ENCODE results near the gene DSCAM. TPM values are rescaled to one million over a fixed set of nuclear protein-coding genes. Genes with fewer than 3 reads are reported as not detected.

Gene DSCAM
- total RNA-seq, 2 donors from 2014 or later: 18.5 to 25.5 TPM

DNA sequence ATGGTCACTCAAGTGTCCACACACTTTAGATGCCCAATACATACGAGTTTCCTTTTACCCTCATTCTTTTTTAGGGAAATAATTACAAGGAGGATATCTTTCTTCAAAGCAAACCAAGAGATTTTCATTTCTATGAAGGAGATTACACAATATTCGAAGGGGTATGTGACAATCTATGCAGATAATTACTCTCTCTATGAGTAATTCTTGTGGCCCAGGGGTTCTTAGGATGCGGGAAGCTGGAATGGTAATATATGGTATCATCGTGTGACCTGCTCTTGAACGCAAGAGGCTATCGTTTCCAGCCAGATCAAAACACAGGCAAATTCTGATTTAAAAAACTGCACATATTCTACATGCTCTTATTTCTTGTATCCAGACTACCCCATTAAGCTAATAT, 14.6 kb downstream of the DSCAM start:
- Histone ChIP-seq H3K27ac (ENCODE audit: low read depth, low read length) (no peak overlapping the region), H3K9ac (ENCODE audit: extremely low read depth, low read length, poor library complexity, severe bottlenecking) (no peak overlapping the region), H3K27me3 (ENCODE audit: control insufficient read depth, insufficient read depth, low read length, poor library complexity, severe bottlenecking) (no peaks in the 10 kb centered on the region), H3K36me3 (ENCODE audit: control insufficient read depth, insufficient read depth, low read length) (no peaks in the 10 kb centered on the region), H3K4me1 (ENCODE audit: control insufficient read depth, insufficient read depth, low read length) (no peaks in the 10 kb centered on the region), H3K9me3 (ENCODE audit: control insufficient read depth, low read length) (no peaks in the 10 kb centered on the region), H3K4me3 (ENCODE audit: low read length) (no peak overlapping the region)
- no peak overlapping the region for H3K27ac Mint-ChIP-seq
- TF ChIP-seq, protein P1, sequence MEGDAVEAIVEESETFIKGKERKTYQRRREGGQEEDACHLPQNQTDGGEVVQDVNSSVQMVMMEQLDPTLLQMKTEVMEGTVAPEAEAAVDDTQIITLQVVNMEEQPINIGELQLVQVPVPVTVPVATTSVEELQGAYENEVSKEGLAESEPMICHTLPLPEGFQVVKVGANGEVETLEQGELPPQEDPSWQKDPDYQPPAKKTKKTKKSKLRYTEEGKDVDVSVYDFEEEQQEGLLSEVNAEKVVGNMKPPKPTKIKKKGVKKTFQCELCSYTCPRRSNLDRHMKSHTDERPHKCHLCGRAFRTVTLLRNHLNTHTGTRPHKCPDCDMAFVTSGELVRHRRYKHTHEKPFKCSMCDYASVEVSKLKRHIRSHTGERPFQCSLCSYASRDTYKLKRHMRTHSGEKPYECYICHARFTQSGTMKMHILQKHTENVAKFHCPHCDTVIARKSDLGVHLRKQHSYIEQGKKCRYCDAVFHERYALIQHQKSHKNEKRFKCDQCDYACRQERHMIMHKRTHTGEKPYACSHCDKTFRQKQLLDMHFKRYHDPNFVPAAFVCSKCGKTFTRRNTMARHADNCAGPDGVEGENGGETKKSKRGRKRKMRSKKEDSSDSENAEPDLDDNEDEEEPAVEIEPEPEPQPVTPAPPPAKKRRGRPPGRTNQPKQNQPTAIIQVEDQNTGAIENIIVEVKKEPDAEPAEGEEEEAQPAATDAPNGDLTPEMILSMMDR (conservative IDR thresholded peaks at IDR 0.05): no peak
- no peaks in the 10 kb centered on the region for H3K9me3 Mint-ChIP-seq
- DNase-seq: no peak
- H3K4me1 Mint-ChIP-seq: peaks cover 7% of the 10 kb centered on the region
- 99 to 100% methylated on average over 1 to 6 of the region's 6 CpGs for WGBS, 2 experiments (ENCODE audit: insufficient coverage in 1 of 2, insufficient read length in 1 of 2)
- no peaks in the 10 kb centered on the region for H3K27me3 Mint-ChIP-seq (ENCODE audit: insufficient read depth)
- no peak overlapping the region for H3K4me3 Mint-ChIP-seq
- H3K36me3 Mint-ChIP-seq (ENCODE audit: low read depth): no peaks in the 10 kb centered on the region

DNA sequence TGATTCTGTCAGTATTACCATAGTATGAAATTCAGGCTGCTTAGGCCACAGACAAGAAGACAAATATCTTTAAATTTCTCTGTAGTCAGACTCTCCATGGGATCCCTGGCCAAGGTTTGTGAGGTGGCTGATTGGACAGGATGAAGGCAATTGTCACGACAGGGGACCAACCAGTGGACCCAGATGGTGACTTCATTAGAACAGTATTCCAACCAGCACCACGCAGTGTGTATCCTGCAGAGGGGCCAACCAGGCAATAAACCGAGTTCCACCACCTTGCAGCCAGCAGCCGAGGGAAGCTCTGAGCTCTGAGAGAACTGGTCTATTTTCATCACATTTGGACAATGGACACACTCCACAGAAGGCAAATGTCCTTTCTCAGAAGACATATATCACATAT, 16.1 kb downstream of the DSCAM start:
- Mint-ChIP-seq H3K4me3 (no peak overlapping the region), H3K4me1 (peaks cover 7% of the 10 kb centered on the region)
- WGBS, 2 experiments (ENCODE audit: insufficient coverage in 1 of 2, insufficient read length in 1 of 2): 80 to 88% methylated on average over 4 of the region's 4 CpGs

DNA sequence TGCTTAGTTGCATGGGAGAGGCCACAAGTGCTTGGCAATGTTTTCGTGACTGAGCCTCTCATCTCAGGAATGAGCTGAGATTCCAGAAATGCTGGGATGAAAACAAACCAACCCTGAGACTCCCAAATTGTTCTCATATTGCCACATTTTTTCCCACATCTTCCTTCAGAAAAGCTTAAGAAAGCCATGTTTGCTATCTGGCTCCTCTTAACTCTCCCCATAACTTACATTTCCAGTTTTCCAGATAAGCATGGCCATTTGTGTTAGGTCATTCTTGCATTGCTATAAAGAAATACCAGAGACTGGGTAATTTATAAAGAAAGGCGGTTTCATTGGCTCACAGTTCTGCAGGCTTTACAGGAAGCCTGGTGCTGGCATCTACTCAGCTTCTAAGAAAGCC, 17.2 kb downstream of the DSCAM start:
- Histone ChIP-seq H3K4me3 (ENCODE audit: low read length) (no peak overlapping the region), H3K9ac (ENCODE audit: extremely low read depth, low read length, poor library complexity, severe bottlenecking) (no peak overlapping the region), H3K27me3 (ENCODE audit: control insufficient read depth, insufficient read depth, low read length, poor library complexity, severe bottlenecking) (no peaks in the 10 kb centered on the region), H3K9me3 (ENCODE audit: control insufficient read depth, low read length) (no peaks in the 10 kb centered on the region), H3K4me1 (ENCODE audit: control insufficient read depth, insufficient read depth, low read length) (no peaks in the 10 kb centered on the region), H3K27ac (ENCODE audit: low read depth, low read length) (no peak overlapping the region), H3K36me3 (ENCODE audit: control insufficient read depth, insufficient read depth, low read length) (no peaks in the 10 kb centered on the region)
- Mint-ChIP-seq H3K27me3 (ENCODE audit: insufficient read depth) (peaks cover 2% of the 10 kb centered on the region), H3K36me3 (ENCODE audit: low read depth) (no peaks in the 10 kb centered on the region), H3K4me3 (no peak overlapping the region), H3K27ac (no peak overlapping the region), H3K4me1 (peaks cover 7% of the 10 kb centered on the region), H3K9me3 (no peaks in the 10 kb centered on the region)
- TF ChIP-seq, protein P1 (conservative IDR thresholded peaks at IDR 0.05): no peak
- WGBS, 2 experiments (ENCODE audit: insufficient coverage in 1 of 2, insufficient read length in 1 of 2): 95% methylated on average over 2 of the region's 2 CpGs
- DNase-seq: no peak

More for the DNA sequence above, 16.1 kb downstream of the DSCAM start:
- Mint-ChIP-seq H3K36me3 (ENCODE audit: low read depth) (no peaks in the 10 kb centered on the region), H3K27me3 (ENCODE audit: insufficient read depth) (peaks cover 2% of the 10 kb centered on the region), H3K9me3 (no peaks in the 10 kb centered on the region), H3K27ac (no peak overlapping the region)
- H3K4me3 ChIP-seq (ENCODE audit: low read length): no peak overlapping the region
- no peaks in the 10 kb centered on the region for H3K27me3 ChIP-seq (ENCODE audit: control insufficient read depth, insufficient read depth, low read length, poor library complexity, severe bottlenecking)
- H3K27ac ChIP-seq (ENCODE audit: low read depth, low read length): no peak overlapping the region
- H3K9ac ChIP-seq (ENCODE audit: extremely low read depth, low read length, poor library complexity, severe bottlenecking): no peak overlapping the region
- TF ChIP-seq, protein P1 (conservative IDR thresholded peaks at IDR 0.05): no peak
- H3K4me1 ChIP-seq (ENCODE audit: control insufficient read depth, insufficient read depth, low read length): no peaks in the 10 kb centered on the region
- H3K9me3 ChIP-seq (ENCODE audit: control insufficient read depth, low read length): no peaks in the 10 kb centered on the region
- no peaks in the 10 kb centered on the region for H3K36me3 ChIP-seq (ENCODE audit: control insufficient read depth, insufficient read depth, low read length)
- DNase-seq: peak; percentile 63

Data from endodermal cell (in vitro differentiated cells).